Ovary (tissue), 3 donors: ENCODE results near the gene LGALS8.

Experiments used
- CTCF ChIP-seq, 3 donors: fragments of 450-650 bp in 2 of 3; fragments of 200-600 bp in 1 of 3; IDR thresholded peaks; one replicate each; pipeline versions ENCODE4 v1.5.1 to v1.8.0; 2016 to 2022; ENCODE audit warnings: antibody characterized with exemption in 3 of 3, mild to moderate bottlenecking in 1 of 3
- POLR2A ChIP-seq: fragments of 450-650 bp; IDR thresholded peaks from one replicate; pipeline ENCODE4 v1.6.1; 2017; ENCODE audit warnings: antibody characterized with exemption, mild to moderate bottlenecking, moderate library complexity
- donor health status: DM: no; HTN: no; CAD: no.

DNA sequence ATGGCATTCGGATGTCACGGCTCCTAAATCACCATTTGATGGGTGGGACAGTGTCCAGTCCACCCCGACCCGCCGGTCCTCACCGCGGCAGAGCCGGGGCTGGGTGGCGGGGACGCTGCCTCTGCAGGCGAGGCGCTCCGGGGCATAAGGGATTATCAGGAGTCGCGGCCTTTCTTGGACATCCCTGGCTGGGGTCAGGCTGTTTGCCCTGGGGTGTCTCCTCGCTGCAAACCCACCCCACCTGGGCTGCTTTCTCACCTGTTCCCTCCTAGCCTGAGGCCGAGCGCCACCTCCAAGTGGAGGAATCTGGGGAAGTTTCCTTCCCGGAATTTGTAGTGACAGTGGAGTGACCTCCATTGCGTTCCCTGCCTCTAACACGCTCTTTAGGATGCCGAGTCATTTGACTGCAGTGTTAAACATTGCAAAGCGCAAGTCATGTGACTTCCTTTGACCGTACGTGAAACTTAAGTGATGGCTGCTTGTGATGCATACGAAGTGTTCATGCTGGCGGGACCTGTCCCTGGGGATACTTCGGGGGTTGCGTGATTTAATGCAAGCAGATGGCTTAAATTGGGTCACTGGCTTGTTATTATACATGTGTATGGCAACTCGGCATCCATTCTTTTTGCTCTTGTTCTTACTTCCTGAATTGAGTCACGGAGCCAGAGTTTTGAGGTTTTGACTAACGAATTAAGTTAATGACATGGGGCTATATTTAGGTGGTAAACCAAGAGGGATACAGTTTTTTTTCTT, 536 bp downstream of the LGALS8 start:
- no peak for TF ChIP-seq POLR2A
- TF ChIP-seq CTCF (IDR thresholded peaks at IDR 0.05), result no peak
